H1 (cell line): Measurements from ENCODE around the gene KLF9. TPM values are rescaled to one million over a fixed set of nuclear protein-coding genes. Genes with fewer than 3 reads are reported as not detected.

ENCODE experiments used
- ASH2L ChIP-seq: fragments of 200-600, 300-600 bp; sonication (generic); IDR thresholded peaks from one replicate; pipeline ENCODE4 v1.7.1; 2017; ENCODE audit warnings: low read length
- CBX5 ChIP-seq: fragments of 300-800, 300-1000 bp; sonication (generic); IDR thresholded peaks from 2 replicates; pipeline ENCODE4 v1.7.1; 2016; ENCODE audit warnings: antibody characterized with exemption, low read length, low read depth
- POU5F1 ChIP-seq: IDR thresholded peaks from 2 replicates; pipeline ENCODE4 v1.6.1; 2011; ENCODE audit warnings: low read depth, mild to moderate bottlenecking, low read length, moderate library complexity
- TEAD4 ChIP-seq: IDR thresholded peaks from 2 replicates; pipeline ENCODE4 v1.6.1; 2012; ENCODE audit warnings: low read depth, low read length, inconsistent platforms, mixed read lengths
- polyA plus RNA-seq, 7 experiments: library from polyadenylated mRNA; depleted of rRNA in 3 of 7; stranded (reverse) in 5 of 7; unstranded in 2 of 7; fragments of >200 nt in 5 of 7; fragments of 200-250 nt in 2 of 7; gene quantifications; 1 replicate in 5 of 7; 2 replicates in 1 of 7; 4 replicates in 1 of 7; pipeline versions ENCODE4 v1.2.1 to v1.2.3, GENCODE V29; 2011 to 2013; ENCODE audit warnings: missing spikeins in 2 of 7, mixed read lengths in 2 of 7
- total RNA-seq: library from RNA; stranded (reverse); fragmentation: NEBNext Ultra II Directional; extraction: Animal tissue kit (Norgen Biotek cat#: 25700); gene quantifications from 2 replicates; pipeline ENCODE4 v1.2.1, GENCODE V29; 2021
- TF ChIP-seq, protein P1 (sequence below): fragments of 300-600 bp; sonication (generic); IDR thresholded peaks from 2 replicates; pipeline ENCODE4 v1.7.1; 2012; ENCODE audit warnings: low read length, moderate library complexity, mild to moderate bottlenecking, inconsistent platforms; ENCODE audit not compliant: insufficient replicate concordance

KLF9 gene
- total and polyA plus RNA-seq, 2 of the 8 experiments (the other 6 are each of a cell fraction or from before 2014, with no cell fraction given), result 0.47 to 0.82 TPM

DNA sequence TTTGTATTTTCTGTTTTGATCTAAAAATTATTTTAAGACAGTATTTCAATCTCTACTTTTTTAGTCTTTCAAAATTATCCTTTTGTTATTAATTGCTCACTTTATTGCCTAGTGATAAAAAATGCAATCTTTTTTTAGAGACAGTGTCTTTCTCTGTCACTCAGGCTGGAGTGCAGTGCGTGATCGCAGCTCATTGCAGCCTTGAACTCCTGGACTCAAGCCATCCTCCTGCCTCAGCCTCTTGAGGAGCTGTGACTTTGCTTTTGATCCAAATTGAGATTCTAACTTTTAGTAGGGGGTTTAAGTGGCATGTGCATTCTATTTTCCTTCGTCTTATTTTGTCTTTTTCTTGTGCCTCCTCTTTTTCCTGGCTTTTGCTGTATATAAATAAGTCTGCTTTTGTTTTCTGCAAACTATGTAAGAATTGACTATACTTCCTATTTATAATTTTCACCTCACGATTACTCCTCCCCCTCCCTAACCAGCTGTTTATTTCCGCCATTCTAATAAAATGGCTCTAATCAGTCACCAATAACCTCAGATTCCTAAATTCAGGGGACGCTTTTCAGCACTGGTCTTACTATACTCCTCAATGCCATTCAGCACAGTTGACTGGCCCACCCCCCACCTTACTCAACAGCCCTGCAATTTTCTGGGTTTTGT, 32.3 kb downstream of the KLF9 start (continued):
- TF ChIP-seq TEAD4 (no peak), POU5F1 (no peak), ASH2L (no peak), CBX5 (no peak)
- TF ChIP-seq, protein P1, sequence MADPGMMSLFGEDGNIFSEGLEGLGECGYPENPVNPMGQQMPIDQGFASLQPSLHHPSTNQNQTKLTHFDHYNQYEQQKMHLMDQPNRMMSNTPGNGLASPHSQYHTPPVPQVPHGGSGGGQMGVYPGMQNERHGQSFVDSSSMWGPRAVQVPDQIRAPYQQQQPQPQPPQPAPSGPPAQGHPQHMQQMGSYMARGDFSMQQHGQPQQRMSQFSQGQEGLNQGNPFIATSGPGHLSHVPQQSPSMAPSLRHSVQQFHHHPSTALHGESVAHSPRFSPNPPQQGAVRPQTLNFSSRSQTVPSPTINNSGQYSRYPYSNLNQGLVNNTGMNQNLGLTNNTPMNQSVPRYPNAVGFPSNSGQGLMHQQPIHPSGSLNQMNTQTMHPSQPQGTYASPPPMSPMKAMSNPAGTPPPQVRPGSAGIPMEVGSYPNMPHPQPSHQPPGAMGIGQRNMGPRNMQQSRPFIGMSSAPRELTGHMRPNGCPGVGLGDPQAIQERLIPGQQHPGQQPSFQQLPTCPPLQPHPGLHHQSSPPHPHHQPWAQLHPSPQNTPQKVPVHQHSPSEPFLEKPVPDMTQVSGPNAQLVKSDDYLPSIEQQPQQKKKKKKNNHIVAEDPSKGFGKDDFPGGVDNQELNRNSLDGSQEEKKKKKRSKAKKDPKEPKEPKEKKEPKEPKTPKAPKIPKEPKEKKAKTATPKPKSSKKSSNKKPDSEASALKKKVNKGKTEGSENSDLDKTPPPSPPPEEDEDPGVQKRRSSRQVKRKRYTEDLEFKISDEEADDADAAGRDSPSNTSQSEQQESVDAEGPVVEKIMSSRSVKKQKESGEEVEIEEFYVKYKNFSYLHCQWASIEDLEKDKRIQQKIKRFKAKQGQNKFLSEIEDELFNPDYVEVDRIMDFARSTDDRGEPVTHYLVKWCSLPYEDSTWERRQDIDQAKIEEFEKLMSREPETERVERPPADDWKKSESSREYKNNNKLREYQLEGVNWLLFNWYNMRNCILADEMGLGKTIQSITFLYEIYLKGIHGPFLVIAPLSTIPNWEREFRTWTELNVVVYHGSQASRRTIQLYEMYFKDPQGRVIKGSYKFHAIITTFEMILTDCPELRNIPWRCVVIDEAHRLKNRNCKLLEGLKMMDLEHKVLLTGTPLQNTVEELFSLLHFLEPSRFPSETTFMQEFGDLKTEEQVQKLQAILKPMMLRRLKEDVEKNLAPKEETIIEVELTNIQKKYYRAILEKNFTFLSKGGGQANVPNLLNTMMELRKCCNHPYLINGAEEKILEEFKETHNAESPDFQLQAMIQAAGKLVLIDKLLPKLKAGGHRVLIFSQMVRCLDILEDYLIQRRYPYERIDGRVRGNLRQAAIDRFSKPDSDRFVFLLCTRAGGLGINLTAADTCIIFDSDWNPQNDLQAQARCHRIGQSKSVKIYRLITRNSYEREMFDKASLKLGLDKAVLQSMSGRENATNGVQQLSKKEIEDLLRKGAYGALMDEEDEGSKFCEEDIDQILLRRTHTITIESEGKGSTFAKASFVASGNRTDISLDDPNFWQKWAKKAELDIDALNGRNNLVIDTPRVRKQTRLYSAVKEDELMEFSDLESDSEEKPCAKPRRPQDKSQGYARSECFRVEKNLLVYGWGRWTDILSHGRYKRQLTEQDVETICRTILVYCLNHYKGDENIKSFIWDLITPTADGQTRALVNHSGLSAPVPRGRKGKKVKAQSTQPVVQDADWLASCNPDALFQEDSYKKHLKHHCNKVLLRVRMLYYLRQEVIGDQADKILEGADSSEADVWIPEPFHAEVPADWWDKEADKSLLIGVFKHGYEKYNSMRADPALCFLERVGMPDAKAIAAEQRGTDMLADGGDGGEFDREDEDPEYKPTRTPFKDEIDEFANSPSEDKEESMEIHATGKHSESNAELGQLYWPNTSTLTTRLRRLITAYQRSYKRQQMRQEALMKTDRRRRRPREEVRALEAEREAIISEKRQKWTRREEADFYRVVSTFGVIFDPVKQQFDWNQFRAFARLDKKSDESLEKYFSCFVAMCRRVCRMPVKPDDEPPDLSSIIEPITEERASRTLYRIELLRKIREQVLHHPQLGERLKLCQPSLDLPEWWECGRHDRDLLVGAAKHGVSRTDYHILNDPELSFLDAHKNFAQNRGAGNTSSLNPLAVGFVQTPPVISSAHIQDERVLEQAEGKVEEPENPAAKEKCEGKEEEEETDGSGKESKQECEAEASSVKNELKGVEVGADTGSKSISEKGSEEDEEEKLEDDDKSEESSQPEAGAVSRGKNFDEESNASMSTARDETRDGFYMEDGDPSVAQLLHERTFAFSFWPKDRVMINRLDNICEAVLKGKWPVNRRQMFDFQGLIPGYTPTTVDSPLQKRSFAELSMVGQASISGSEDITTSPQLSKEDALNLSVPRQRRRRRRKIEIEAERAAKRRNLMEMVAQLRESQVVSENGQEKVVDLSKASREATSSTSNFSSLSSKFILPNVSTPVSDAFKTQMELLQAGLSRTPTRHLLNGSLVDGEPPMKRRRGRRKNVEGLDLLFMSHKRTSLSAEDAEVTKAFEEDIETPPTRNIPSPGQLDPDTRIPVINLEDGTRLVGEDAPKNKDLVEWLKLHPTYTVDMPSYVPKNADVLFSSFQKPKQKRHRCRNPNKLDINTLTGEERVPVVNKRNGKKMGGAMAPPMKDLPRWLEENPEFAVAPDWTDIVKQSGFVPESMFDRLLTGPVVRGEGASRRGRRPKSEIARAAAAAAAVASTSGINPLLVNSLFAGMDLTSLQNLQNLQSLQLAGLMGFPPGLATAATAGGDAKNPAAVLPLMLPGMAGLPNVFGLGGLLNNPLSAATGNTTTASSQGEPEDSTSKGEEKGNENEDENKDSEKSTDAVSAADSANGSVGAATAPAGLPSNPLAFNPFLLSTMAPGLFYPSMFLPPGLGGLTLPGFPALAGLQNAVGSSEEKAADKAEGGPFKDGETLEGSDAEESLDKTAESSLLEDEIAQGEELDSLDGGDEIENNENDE, result no peak
